Caco-2 (cell line): ENCODE results near the gene HS6ST2. TPM values are rescaled to one million over a fixed set of nuclear protein-coding genes. Genes with fewer than 3 reads are reported as not detected.

Source experiments
- BruUV-seq: library from RNA; stranded (reverse); fragments of 400-500 nt; replicated peaks from 2 replicates; lab custom pipeline; 2021; lab: Mats Ljungman, UMichigan
- CTCF ChIA-PET: fragments of 300-600 bp; sonication (Branson Sonifier 250); formaldehyde crosslinking; loops from one replicate; lab custom pipeline; 2022; ENCODE audit warnings: antibody characterized with exemption; lab: Charles Lee
- POLR2A ChIA-PET: fragments of 300-600 bp; sonication (Branson Sonifier 250); formaldehyde crosslinking; loops from one replicate; lab custom pipeline; 2022; ENCODE audit warnings: antibody characterized with exemption; lab: Charles Lee
- DNase-seq, 2 experiments: peaks; one replicate each; pipeline versions ENCODE4 v3.0.0 to v3.0.0-alpha.2; 2020 to 2022
- H3K27me3 ChIP-seq: replicated peaks from 2 replicates; pipeline ENCODE4 v1.6.0; 2011; ENCODE audit warnings: low read length; ENCODE audit not compliant: control insufficient read depth, insufficient read depth
- H3K36me3 ChIP-seq: 2 replicates; pipeline ENCODE4 v1.5.1; 2011; ENCODE audit warnings: low read length; ENCODE audit not compliant: control insufficient read depth, insufficient read depth
- H3K4me1 ChIP-seq: fragments of 250-450 bp; sonication (Bioruptor Pico); 2 replicates; pipeline ENCODE4 v1.5.1; 2020; ENCODE audit warnings: mild to moderate bottlenecking
- H3K4me3 ChIP-seq: 2 replicates; pipeline ENCODE4 v1.5.1; 2011; ENCODE audit warnings: low read depth, mild to moderate bottlenecking, control low read depth, low read length
- H3K9me3 ChIP-seq: fragments of 250-450 bp; sonication (Bioruptor Pico); 2 replicates; pipeline ENCODE4 v1.5.1; 2020; ENCODE audit warnings: mild to moderate bottlenecking, moderate library complexity
- H3K27ac Mint-ChIP-seq: one replicate; pipeline ENCODE4 v1.8.0; 2022; ENCODE audit warnings: mixed read lengths; ENCODE audit not compliant: unreplicated experiment
- H3K27me3 Mint-ChIP-seq: one replicate; pipeline ENCODE4 v1.8.0; 2022; ENCODE audit warnings: mixed read lengths; ENCODE audit not compliant: insufficient read depth, unreplicated experiment
- H3K36me3 Mint-ChIP-seq: one replicate; pipeline ENCODE4 v1.8.0; 2022; ENCODE audit warnings: mild to moderate bottlenecking, mixed read lengths; ENCODE audit not compliant: insufficient read depth, unreplicated experiment
- H3K4me1 Mint-ChIP-seq: one replicate; pipeline ENCODE4 v1.8.0; 2022; ENCODE audit warnings: low read depth, mixed read lengths; ENCODE audit not compliant: unreplicated experiment
- H3K4me3 Mint-ChIP-seq: one replicate; pipeline ENCODE4 v1.8.0; 2022; ENCODE audit warnings: mild to moderate bottlenecking, moderate library complexity, mixed read lengths; ENCODE audit not compliant: unreplicated experiment
- H3K9me3 Mint-ChIP-seq: one replicate; pipeline ENCODE4 v1.8.0; 2022; ENCODE audit warnings: mixed read lengths; ENCODE audit not compliant: unreplicated experiment
- intact Hi-C: fragments of 100-400 bp; cut with micrococcal nuclease; formaldehyde crosslinking; loops from one replicate; pipeline ENCODE4 v1.10.0; 2022; ENCODE audit not compliant: unreplicated experiment
- total RNA-seq: library from RNA; stranded (reverse); gene quantifications from 2 replicates; pipeline ENCODE4 v1.2.3, GENCODE V29; 2022
- TF ChIP-seq, protein P1 (sequence below), 2 experiments: fragments of 200-600 bp in 1 of 2; IDR thresholded peaks; 1 replicate in 1 of 2; 2 replicates in 1 of 2; pipeline versions ENCODE4 v1.5.1 to v1.8.0; 2011 to 2022; ENCODE audit warnings: antibody characterized with exemption in 1 of 2, control low read depth in 1 of 2, inconsistent platforms in 1 of 2, low read depth in 1 of 2, low read length in 1 of 2, mild to moderate bottlenecking in 1 of 2, moderate library complexity in 1 of 2; ENCODE audit not compliant: insufficient read depth in 1 of 2, severe bottlenecking in 1 of 2, unreplicated experiment in 1 of 2

HS6ST2 gene
- total RNA-seq, 1 experiment from 2014 or later = 34.9 TPM

DNA sequence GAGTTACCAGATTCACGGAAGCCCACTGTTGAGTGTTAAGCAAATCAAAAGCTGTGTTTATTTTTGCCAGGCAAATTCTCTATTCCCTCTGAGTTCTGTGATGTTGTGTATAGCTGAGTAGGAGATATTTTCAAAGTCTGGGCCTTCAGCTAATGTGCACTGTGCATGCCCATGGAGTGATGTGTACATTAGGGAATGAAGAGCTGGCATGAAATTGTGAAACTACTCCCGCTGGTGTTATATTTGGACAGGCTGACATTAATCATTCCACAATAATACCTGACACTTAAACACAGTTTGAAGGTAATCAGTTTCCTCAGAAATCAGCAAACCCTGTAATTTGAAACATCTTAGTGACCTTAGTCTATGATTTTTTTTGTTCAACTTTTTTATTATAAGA, 381.5 kb downstream of the HS6ST2 start:
- H3K36me3 Mint-ChIP-seq = no peaks in the 10 kb centered on the region
- no peaks in the 10 kb centered on the region for H3K9me3 ChIP-seq
- peaks cover under 1% of the 10 kb centered on the region for H3K4me1 ChIP-seq
- BruUV-seq = no TSS peak
- intact Hi-C loops = no loop called here
- peaks cover 5% of the 10 kb centered on the region for H3K4me1 Mint-ChIP-seq
- no peaks in the 10 kb centered on the region for H3K27me3 ChIP-seq
- ChIA-PET POLR2A (no interaction called here), CTCF (no interaction called here)
- H3K4me3 Mint-ChIP-seq = no peak overlapping the region
- H3K27me3 Mint-ChIP-seq = no peaks in the 10 kb centered on the region
- DNase-seq = no peak
- H3K36me3 ChIP-seq = no peaks in the 10 kb centered on the region
- H3K4me3 ChIP-seq = no peak overlapping the region
- TF ChIP-seq, protein P1, sequence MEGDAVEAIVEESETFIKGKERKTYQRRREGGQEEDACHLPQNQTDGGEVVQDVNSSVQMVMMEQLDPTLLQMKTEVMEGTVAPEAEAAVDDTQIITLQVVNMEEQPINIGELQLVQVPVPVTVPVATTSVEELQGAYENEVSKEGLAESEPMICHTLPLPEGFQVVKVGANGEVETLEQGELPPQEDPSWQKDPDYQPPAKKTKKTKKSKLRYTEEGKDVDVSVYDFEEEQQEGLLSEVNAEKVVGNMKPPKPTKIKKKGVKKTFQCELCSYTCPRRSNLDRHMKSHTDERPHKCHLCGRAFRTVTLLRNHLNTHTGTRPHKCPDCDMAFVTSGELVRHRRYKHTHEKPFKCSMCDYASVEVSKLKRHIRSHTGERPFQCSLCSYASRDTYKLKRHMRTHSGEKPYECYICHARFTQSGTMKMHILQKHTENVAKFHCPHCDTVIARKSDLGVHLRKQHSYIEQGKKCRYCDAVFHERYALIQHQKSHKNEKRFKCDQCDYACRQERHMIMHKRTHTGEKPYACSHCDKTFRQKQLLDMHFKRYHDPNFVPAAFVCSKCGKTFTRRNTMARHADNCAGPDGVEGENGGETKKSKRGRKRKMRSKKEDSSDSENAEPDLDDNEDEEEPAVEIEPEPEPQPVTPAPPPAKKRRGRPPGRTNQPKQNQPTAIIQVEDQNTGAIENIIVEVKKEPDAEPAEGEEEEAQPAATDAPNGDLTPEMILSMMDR (IDR thresholded peaks at IDR 0.05; ENCODE audit: insufficient read depth in 1 of 2, low read depth in 1 of 2, low read length in 1 of 2, severe bottlenecking in 1 of 2, unreplicated experiment in 1 of 2) = no peak
- no peak overlapping the region for H3K27ac Mint-ChIP-seq
- H3K9me3 Mint-ChIP-seq = no peaks in the 10 kb centered on the region

Other genes starting within 250 kb of the HS6ST2 start
- not detected in 2 replicates for gene USP26, start 138.5 kb upstream of the HS6ST2 start, total RNA-seq